Transverse colon (tissue), 4 donors: Measurements from ENCODE around the gene CMTM1. TPM values are rescaled to one million over a fixed set of nuclear protein-coding genes. Genes with fewer than 3 reads are reported as not detected.

Experiments used
- DNase-seq: peaks from one replicate; pipeline ENCODE4 v3.0.0-alpha.2; 2019
- H3K27ac ChIP-seq, 4 donors: fragments of 200-600 bp; sonication (generic); 2 replicates each; pipeline ENCODE4 v1.5.1; 2016 to 2018; ENCODE audit warnings: inconsistent platforms in 4 of 4
- H3K27me3 ChIP-seq: fragments of 200-600 bp; sonication (generic); 2 replicates; pipeline ENCODE4 v1.5.1; 2017; ENCODE audit warnings: inconsistent platforms
- H3K36me3 ChIP-seq, 4 donors: fragments of 200-600 bp; sonication (generic); 2 replicates each; pipeline ENCODE4 v1.5.1; 2017 to 2019; ENCODE audit warnings: inconsistent platforms in 4 of 4
- H3K4me1 ChIP-seq, 4 donors: fragments of 200-600 bp; sonication (generic); 2 replicates each; pipeline ENCODE4 v1.5.1; 2017 to 2020; ENCODE audit warnings: inconsistent platforms in 4 of 4
- H3K4me3 ChIP-seq, 4 donors: fragments of 200-600 bp; sonication (generic); 1 replicate in 1 of 4; 2 replicates in 3 of 4; pipeline versions ENCODE4 v1.5.1 to v1.6.1; 2017 to 2019; ENCODE audit warnings: inconsistent platforms in 4 of 4
- H3K9me3 ChIP-seq, 2 donors: fragments of 200-600 bp; sonication (generic); 2 replicates each; pipeline ENCODE4 v1.5.1; 2017 to 2019; ENCODE audit warnings: inconsistent platforms in 2 of 2
- EP300 ChIP-seq: sonication (generic); formaldehyde crosslinking; IDR thresholded peaks from one replicate; pipeline ENCODE4 v1.6.1; 2017; ENCODE audit warnings: antibody characterized with exemption, low read depth
- POLR2A ChIP-seq: fragments of 450-650 bp; IDR thresholded peaks from one replicate; pipeline ENCODE4 v1.6.1; 2016; ENCODE audit warnings: antibody characterized with exemption, mild to moderate bottlenecking, moderate library complexity
- POLR2AphosphoS5 ChIP-seq, 3 donors: sonication (generic); formaldehyde crosslinking; IDR thresholded peaks; one replicate each; pipeline ENCODE4 v1.6.1; 2016; ENCODE audit warnings: antibody characterized with exemption in 3 of 3
- WGBS, 2 donors: methylation state at CpG; one replicate each; pipeline ENCODE4 v1.1.5; 2018; ENCODE audit warnings: low coverage in 1 of 2; 5-methylcytosine and 5-hydroxymethylcytosine counted together
- in situ Hi-C, 4 donors: fragments of 200-750 bp; cut with MboI; loops; one replicate each; pipeline versions ENCODE4 v1.15.0 to v1.15.1; 2017; ENCODE audit warnings: low sequenced_read_pairs in 3 of 4, low pct_ligation_motif_present in 1 of 4, low pct_unique_long_range_greater_than_20kb in 1 of 4
- intact Hi-C: fragments of 100-400 bp; cut with DNase I; formaldehyde crosslinking; loops from one replicate; pipeline ENCODE4 v1.15.1; 2023; ENCODE audit warnings: low total_unique reads
- total RNA-seq, 4 donors: library from RNA; depleted of rRNA; stranded (reverse); fragments of >200 nt; gene quantifications; one replicate each; pipeline ENCODE4 v1.1.0, GENCODE V29; 2016
- TF ChIP-seq, protein P1 (sequence below), 5 experiments: fragments of 200-600 bp in 3 of 5; fragments of 450-650 bp in 2 of 5; sonication (generic) in 3 of 5; IDR thresholded peaks; 1 replicate in 2 of 5; 2 replicates in 3 of 5; pipeline ENCODE4 v1.5.1; 2016 to 2017; ENCODE audit warnings: antibody characterized with exemption in 5 of 5, inconsistent platforms in 3 of 5, mild to moderate bottlenecking in 2 of 5, moderate library complexity in 1 of 5

The CMTM1 gene, protein sequence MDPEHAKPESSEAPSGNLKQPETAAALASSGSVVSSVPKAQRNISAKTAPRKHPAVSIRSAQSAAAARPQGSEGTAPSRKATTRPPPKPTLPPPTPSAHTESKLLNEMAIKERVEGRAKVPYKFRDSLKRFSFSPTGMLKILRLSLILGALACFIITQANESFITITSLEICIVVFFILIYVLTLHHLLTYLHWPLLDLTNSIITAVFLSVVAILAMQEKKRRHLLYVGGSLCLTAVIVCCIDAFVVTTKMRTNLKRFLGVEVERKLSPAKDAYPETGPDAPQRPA
- total RNA-seq = 10 to 100 TPM in 1 of 4 donors, 1 to 10 TPM in 2, not detected in 1; 2.0 to 34.2 (median 4.0) TPM

DNA sequence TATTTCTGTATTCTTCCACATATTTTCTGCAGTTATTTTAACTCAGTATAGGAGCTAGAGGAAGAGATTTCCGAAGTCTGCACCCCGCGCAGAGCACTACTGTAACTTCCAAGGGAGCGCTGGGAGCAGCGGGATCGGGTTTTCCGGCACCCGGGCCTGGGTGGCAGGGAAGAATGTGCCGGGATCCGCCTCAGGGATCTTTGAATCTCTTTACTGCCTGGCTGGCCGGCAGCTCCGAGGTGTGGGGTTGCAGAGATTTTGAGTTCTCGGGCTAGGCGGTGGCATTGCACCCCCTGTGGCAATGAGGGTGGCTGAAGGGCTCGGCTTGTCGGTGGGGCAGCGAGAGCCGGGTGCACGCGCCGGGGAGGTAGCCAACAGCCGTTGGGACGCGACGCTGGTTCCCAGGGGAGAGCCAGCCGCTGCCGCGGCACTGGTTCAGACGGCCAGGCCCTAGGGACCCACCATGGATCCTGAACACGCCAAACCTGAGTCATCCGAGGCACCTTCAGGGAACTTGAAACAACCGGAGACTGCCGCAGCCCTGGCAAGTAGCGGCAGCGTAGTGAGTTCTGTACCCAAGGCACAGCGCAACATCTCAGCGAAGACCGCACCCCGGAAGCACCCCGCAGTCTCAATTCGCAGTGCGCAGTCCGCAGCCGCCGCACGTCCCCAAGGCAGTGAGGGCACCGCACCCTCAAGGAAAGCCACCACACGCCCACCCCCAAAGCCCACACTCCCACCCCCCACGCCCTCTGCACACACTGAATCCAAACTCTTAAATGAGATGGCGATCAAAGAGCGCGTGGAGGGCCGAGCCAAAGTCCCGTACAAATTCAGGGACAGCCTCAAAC, at the start of gene CMTM1:
Gene CMTM1, plus strand, starts transcription at position 389 of the 851 bp plus-strand sequence. Its CDS starts 75 bp downstream, at position 464.
- 92 to 98% methylated on average over 9 to 54 of the region's 54 CpGs for WGBS, 2 donors
- intact Hi-C loops = no loop called here
- Histone ChIP-seq H3K4me3 (no peak within 1 kb of the TSS), H3K9me3 (no peaks in the 10 kb centered on the region), H3K36me3 (peaks cover 0 to 27% (median 5%) of the 10 kb centered on the region in 4 donors), H3K27me3 (no peaks in the 10 kb centered on the region), H3K4me1 (peaks cover 0 to 11% (median 5%) of the 10 kb centered on the region in 4 donors), H3K27ac (no peak within 1 kb of the TSS)
- TF ChIP-seq, protein P1, sequence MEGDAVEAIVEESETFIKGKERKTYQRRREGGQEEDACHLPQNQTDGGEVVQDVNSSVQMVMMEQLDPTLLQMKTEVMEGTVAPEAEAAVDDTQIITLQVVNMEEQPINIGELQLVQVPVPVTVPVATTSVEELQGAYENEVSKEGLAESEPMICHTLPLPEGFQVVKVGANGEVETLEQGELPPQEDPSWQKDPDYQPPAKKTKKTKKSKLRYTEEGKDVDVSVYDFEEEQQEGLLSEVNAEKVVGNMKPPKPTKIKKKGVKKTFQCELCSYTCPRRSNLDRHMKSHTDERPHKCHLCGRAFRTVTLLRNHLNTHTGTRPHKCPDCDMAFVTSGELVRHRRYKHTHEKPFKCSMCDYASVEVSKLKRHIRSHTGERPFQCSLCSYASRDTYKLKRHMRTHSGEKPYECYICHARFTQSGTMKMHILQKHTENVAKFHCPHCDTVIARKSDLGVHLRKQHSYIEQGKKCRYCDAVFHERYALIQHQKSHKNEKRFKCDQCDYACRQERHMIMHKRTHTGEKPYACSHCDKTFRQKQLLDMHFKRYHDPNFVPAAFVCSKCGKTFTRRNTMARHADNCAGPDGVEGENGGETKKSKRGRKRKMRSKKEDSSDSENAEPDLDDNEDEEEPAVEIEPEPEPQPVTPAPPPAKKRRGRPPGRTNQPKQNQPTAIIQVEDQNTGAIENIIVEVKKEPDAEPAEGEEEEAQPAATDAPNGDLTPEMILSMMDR (IDR thresholded peaks at IDR 0.05) = no peak
- TF ChIP-seq EP300 (no peak), POLR2AphosphoS5 (IDR thresholded peaks at IDR 0.05) (no peak), POLR2A (no peak)
- no peak for DNase-seq
- in situ Hi-C loops = no loop called here

DNA sequence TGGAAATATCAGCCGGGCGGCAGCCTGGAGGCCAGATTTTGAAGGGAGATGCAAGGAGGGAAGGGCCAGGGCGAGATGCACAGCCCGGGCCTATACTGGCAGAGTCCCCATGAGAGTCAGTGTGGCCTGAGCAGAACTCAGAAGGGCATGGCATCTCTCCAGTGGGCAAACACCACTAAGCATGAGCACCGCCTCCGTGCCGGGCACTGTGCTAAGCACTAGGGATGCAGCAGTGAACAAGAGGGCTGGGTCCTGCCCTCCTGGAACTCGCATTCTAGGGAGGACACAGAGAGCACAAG, 49.8 kb upstream of the CMTM1 start:
- in situ Hi-C loops = no loop called here
- H3K4me1 ChIP-seq = peaks cover 31 to 66% (median 43%) of the 10 kb centered on the region in 4 donors
- H3K4me3 ChIP-seq = peak overlapping the region in 2 of 4 donors; percentile 7 to 17
- intact Hi-C loops = no loop called here
- no peak for DNase-seq
- H3K27me3 ChIP-seq = no peaks in the 10 kb centered on the region
- H3K36me3 ChIP-seq = peaks cover 0 to 3% (median 0%) of the 10 kb centered on the region in 4 donors
- WGBS, 2 donors = 18% methylated on average over 8 of the region's 8 CpGs; no CpG with 5 or more reads in 1 of the 2 donors
- no peaks in the 10 kb centered on the region for H3K9me3 ChIP-seq
- TF ChIP-seq POLR2AphosphoS5 (IDR thresholded peaks at IDR 0.05) (no peak), POLR2A (no peak), EP300 (no peak)
- TF ChIP-seq, protein P1 (IDR thresholded peaks at IDR 0.05) = no peak
- H3K27ac ChIP-seq = peak overlapping the region; percentile 97 to 99 (median 98)

DNA sequence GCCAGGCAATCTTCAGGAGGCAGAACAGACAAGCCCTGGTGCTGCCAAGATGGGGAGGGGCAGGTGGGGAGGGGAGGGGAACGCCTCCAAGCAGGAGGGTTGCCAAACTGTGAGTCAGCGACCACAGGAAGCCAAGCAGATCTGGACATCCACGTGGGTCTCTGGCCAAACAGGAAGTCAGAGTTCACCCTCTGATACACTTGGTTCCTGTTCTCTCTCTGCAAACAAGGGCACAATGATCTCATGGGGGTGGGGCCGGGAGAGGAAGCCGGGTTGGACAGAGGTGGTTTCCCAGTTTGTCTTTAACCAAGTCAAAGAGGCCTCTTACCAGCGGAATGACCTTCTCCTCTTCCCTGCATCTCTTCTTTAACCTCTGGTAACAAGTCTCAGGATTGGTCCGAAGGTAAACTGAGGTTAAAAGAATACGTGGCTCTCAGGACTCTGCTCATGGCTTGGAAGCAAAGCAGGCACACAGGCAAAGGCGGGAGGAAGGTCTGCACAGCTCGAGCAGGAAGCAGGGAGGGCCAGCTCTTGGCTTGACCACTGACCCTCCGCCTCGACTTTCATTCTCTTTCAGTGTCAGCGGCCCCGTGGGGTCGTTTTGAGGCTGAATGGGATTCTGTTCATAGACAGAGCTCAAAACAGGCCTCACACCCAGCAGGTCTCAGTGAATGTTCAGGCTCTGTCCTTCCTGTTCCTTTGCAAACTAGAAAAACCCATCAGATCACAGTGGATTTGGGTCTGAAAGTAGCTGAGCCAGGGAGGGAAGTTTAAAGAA, 49.2 kb upstream of the CMTM1 start:
- peak; percentile 83 for TF ChIP-seq EP300
- peak; percentile 77 for TF ChIP-seq POLR2A
- peak; percentile 65 to 87 (median 83) for TF ChIP-seq POLR2AphosphoS5 (IDR thresholded peaks at IDR 0.05)
- TF ChIP-seq, protein P1 (IDR thresholded peaks at IDR 0.05) = no peak
- in situ Hi-C loops (no loop called here), intact Hi-C loops (no loop called here)
- peak; percentile 97 for DNase-seq
- H3K27me3 ChIP-seq = no peaks in the 10 kb centered on the region
- peaks cover 0 to 3% (median 0%) of the 10 kb centered on the region in 4 donors for H3K36me3 ChIP-seq
- WGBS, 2 donors = 7 to 50% methylated on average over 1 to 15 of the region's 15 CpGs
- peaks cover 37 to 66% (median 39%) of the 10 kb centered on the region in 4 donors for H3K4me1 ChIP-seq
- no peaks in the 10 kb centered on the region for H3K9me3 ChIP-seq
- H3K4me3 ChIP-seq = peak overlapping the region in 2 of 4 donors; percentile 17 to 37
- H3K27ac ChIP-seq = peak overlapping the region; percentile 97 to 99 (median 98)
